Calu3 (cell line): Measurements from ENCODE around the gene COL6A3. TPM values are rescaled to one million over a fixed set of nuclear protein-coding genes. Genes with fewer than 3 reads are reported as not detected.

Source experiments
- BruUV-seq: library from RNA; stranded (reverse); fragments of 400-500 nt; replicated peaks from 2 replicates; lab custom pipeline; 2021; lab: Mats Ljungman, UMichigan
- CTCF ChIA-PET: fragments of 300-600 bp; sonication (Branson Sonifier 250); formaldehyde crosslinking; loops from one replicate; lab custom pipeline; 2022; ENCODE audit warnings: antibody characterized with exemption; lab: Charles Lee
- DNase-seq: peaks from one replicate; pipeline ENCODE4 v3.0.0; 2022
- H3K27ac Mint-ChIP-seq: one replicate; pipeline ENCODE4 v1.8.0; 2022; ENCODE audit warnings: mixed read lengths; ENCODE audit not compliant: unreplicated experiment
- H3K27me3 Mint-ChIP-seq: one replicate; pipeline ENCODE4 v1.8.0; 2022; ENCODE audit warnings: mixed read lengths; ENCODE audit not compliant: unreplicated experiment
- H3K36me3 Mint-ChIP-seq: one replicate; pipeline ENCODE4 v1.8.0; 2022; ENCODE audit warnings: mild to moderate bottlenecking, moderate library complexity, mixed read lengths; ENCODE audit not compliant: insufficient read depth, unreplicated experiment
- H3K4me1 Mint-ChIP-seq: one replicate; pipeline ENCODE4 v1.8.0; 2022; ENCODE audit warnings: mild to moderate bottlenecking, low read depth, mixed read lengths; ENCODE audit not compliant: unreplicated experiment
- H3K4me3 Mint-ChIP-seq: one replicate; pipeline ENCODE4 v1.8.0; 2022; ENCODE audit warnings: mild to moderate bottlenecking, low read depth, moderate library complexity, mixed read lengths; ENCODE audit not compliant: unreplicated experiment
- H3K9me3 Mint-ChIP-seq: one replicate; pipeline ENCODE4 v1.8.0; 2022; ENCODE audit warnings: low read depth, mixed read lengths; ENCODE audit not compliant: unreplicated experiment
- CTCF ChIP-seq: fragments of 200-600 bp; IDR thresholded peaks from one replicate; pipeline ENCODE4 v1.8.0; 2022; ENCODE audit warnings: antibody characterized with exemption; ENCODE audit not compliant: unreplicated experiment
- intact Hi-C: fragments of 100-400 bp; cut with micrococcal nuclease; formaldehyde crosslinking; loops from one replicate; pipeline ENCODE4 v1.10.0; 2022; ENCODE audit not compliant: unreplicated experiment
- total RNA-seq: library from RNA; stranded (reverse); gene quantifications from 2 replicates; pipeline ENCODE4 v1.2.3, GENCODE V29; 2022

The COL6A3 gene
- total RNA-seq, 1 experiment from 2014 or later = 0.07 TPM

- CTCF ChIA-PET = interaction anchor here (1.6 kb wide), 1 partner anchor 13 kb away, joined by 4 read pairs; no protein-coding TSS in a partner anchor
- peaks cover 82% of the 10 kb centered on the region for H3K27me3 Mint-ChIP-seq
- H3K36me3 Mint-ChIP-seq = no peaks in the 10 kb centered on the region
- no TSS peak for BruUV-seq
- no peak overlapping the region for H3K4me3 Mint-ChIP-seq
- H3K9me3 Mint-ChIP-seq = no peaks in the 10 kb centered on the region
- DNase-seq = no peak
- no peak overlapping the region for H3K27ac Mint-ChIP-seq
- intact Hi-C loops = no loop called here
- TF ChIP-seq CTCF = no peak
- no peaks in the 10 kb centered on the region for H3K4me1 Mint-ChIP-seq
Observed at GRCh38 chr2:237408335-237409000, 5.5 kb downstream of the COL6A3 start.

DNA sequence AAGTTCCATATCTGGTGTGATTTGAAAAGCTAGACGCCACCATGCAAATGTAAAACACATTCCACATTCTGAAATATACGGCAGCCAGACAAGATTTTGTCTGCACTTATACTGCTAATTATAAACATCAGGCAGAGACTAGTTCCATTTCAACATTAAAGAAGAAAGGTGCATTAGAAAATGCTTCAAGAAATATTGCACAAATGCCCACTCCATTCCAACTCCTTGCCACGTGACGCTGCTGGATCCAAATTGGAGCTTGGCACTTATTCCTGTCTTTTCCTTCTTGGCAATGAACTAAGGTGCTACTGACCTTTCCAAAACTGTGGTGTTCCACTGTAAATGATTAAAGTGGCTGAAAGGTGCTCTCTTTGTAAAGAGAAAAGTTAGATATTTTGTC, 6.3 kb downstream of the COL6A3 start:
- no peak overlapping the region for H3K27ac Mint-ChIP-seq
- BruUV-seq = no TSS peak
- no peak for DNase-seq
- no peaks in the 10 kb centered on the region for H3K4me1 Mint-ChIP-seq
- CTCF ChIA-PET = no interaction called here
- no peaks in the 10 kb centered on the region for H3K36me3 Mint-ChIP-seq
- no peak for TF ChIP-seq CTCF
- no peaks in the 10 kb centered on the region for H3K9me3 Mint-ChIP-seq
- no peak overlapping the region for H3K4me3 Mint-ChIP-seq
- intact Hi-C loops = no loop called here
- peaks cover 82% of the 10 kb centered on the region for H3K27me3 Mint-ChIP-seq

DNA sequence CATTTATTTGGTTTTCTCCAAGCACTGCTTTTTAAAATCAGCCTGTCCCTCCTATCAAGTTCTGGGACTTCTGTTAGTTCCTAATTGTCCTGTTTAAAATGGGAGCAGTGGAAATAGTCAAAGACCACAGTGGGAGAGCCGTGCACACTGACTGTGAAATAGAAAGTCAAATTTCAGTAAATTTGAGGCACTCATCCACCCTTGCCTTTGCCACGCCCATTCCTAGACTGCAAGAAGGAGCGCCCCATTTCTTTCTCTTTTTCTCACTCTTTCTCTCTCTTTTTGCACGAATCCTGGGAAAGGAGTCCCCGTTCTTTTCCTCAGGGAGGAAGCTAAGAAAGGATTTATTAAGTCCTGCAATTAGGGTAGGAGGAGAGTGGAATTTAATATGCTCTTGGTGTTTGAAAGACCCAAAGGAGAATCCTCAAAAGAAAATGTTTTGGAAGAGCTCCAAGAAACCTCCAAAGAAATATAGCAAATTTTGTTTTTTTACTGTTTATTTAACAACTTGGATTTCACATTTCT, 7.5 kb downstream of the COL6A3 start:
- Mint-ChIP-seq H3K4me3 (no peak overlapping the region), H3K9me3 (no peaks in the 10 kb centered on the region), H3K27ac (no peak overlapping the region), H3K36me3 (no peaks in the 10 kb centered on the region), H3K27me3 (peaks cover 82% of the 10 kb centered on the region), H3K4me1 (no peaks in the 10 kb centered on the region)
- BruUV-seq = no TSS peak
- intact Hi-C loops = no loop called here
- DNase-seq = no peak
- CTCF ChIA-PET = interaction anchor here (0.6 to 0.7 kb wide), 3 partner anchors 17 to 165 kb away, joined by 3 to 11 read pairs (median 3); no protein-coding TSS in a partner anchor
- TF ChIP-seq CTCF = no peak

GRCh38 chr2:237405605-237406004, 8.4 kb downstream of the COL6A3 start:
- Mint-ChIP-seq H3K9me3 (no peaks in the 10 kb centered on the region), H3K27me3 (peaks cover 83% of the 10 kb centered on the region), H3K27ac (no peak overlapping the region), H3K4me1 (no peaks in the 10 kb centered on the region), H3K4me3 (no peak overlapping the region), H3K36me3 (no peaks in the 10 kb centered on the region)
- TF ChIP-seq CTCF = no peak
- intact Hi-C loops = no loop called here
- CTCF ChIA-PET = no interaction called here
- no TSS peak for BruUV-seq
- DNase-seq = no peak
